NCI-H2196 (cell line): ENCODE measurements around the gene ELOVL2.

Source experiments
- DNase-seq: peaks from one replicate; lab custom pipeline; 2025; ENCODE audit not compliant: unreplicated experiment; lab: John Stamatoyannopoulos, UW

The ELOVL2 gene

DNA sequence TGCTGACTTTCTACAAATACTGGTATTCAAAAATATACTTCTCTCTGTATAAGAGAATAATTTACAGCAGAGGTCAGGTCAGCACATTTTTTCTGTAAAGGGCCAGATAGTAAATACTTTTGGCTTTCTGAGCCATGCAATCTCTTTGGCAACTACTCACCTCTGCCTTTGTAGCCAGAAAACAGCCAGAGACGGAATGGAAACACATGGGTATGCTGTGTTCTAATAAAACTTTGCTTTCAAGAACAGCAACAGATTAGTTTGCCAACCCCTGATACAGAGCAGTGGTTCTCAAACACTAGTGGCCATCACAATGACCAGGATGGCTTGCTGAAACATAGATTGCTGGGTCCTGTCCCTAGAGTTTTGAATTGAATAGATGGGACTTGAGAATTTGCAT lies 111.0 kb downstream of the ELOVL2 start:
- DNase-seq: no peak
